SKM-1 (cell line): ENCODE data around the gene SGPP2.
"Not testable (repeated sequence)": the region's sequence is repeated elsewhere in the genome, so short reads cannot be mapped to it uniquely, and the experiment has no call there.

ENCODE experiments used
- DNase-seq: peaks from one replicate; lab custom pipeline; 2025; ENCODE audit not compliant: unreplicated experiment; lab: John Stamatoyannopoulos, UW

SGPP2 gene

DNA sequence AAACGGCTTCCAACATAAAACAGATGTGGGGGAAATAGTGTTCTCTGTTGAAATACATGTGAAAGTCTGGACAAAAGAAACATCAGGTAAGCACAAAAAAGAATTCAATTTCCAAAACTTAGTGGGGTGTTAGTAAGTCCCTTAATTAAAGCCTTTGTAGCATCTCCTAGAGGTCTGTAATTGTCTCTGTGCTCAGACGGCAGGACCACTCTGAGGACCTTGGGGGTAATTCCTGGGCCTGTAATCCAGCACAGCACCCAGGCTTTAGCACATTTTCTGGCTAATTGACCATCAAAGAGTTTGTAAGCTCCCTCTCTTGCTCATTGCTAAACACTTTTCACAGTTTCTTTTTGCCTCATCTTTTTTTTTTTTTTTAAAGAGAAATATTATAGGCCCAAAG is 151.3 kb downstream of the SGPP2 start:
- no peak for DNase-seq

DNA sequence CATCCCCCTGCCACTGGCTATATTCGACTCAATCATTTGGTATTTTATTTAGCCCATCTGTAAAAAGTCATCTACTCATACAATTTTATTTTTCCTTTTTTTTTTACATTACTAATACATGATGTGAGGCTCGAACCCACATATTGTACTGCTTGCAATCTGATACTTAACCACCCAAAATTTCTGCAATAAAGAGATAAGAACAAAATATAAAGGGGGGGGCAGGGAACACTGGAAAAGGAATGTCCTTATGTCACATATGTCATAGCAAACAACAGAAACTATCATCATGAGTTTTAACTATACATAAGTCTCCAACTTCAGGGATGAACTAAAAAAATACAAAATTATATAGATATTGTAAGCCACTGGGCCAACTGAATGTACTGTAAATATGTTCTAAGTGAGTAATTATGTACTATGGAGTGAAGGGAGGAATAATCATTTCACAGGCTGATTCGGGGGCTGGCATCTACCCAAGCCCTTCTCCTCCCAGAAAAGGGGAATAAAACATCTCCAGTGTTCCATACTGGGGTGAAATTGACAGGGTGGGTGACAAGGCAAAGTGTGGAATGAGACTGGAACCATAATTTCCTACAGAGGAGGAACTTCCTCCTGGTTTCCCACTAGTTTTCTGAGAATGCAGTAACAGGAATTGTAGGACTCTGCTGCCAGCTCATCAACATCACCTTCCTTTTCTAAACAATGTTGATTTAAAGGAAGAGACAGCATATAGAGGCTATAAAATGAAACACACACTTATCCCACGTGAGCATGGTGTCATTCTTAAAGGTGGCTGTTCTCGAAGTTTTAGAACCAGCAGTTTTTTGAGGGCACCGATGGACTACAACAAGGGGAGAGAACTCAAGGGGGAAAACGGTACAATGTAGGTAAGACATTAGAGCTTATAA is 152.1 kb downstream of the SGPP2 start:
- no peak for DNase-seq

DNA sequence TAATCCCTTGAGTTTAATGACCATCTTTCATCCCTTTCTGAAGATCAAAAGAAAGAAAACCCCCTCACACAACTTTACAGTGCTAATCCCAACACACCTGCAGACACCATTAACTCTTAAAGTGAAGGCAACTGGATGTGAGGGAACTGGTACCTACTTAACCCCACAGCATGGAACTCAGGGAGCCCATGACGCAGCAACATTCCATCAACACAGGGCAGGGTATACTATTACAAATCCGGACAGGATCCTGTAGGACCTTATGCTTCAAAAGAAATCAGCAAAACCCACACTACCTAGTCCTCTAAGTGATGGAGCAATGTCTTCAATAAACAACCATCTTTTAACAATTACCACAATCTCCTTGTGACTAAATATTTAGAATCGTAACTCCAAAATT is 153.0 kb downstream of the SGPP2 start:
- no peak for DNase-seq

DNA sequence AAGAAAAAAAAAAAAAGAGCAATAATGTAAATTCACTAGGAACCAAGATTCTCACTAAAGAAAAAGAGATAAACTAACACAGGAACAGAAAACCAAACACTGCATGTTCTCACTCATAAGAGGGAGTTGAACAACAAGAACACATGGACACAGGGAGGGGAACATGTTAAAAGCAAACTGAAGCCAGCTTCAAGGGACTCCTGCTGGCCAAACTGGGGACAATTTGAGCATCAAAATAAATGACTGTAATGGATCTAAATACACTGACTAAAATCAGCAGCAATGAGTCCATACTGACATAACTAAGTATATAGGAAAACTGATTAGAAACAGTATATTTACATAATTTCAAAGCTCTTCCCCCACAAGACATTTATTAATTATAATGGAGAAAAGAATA is 158.6 kb downstream of the SGPP2 start:
- DNase-seq: no peak

DNA sequence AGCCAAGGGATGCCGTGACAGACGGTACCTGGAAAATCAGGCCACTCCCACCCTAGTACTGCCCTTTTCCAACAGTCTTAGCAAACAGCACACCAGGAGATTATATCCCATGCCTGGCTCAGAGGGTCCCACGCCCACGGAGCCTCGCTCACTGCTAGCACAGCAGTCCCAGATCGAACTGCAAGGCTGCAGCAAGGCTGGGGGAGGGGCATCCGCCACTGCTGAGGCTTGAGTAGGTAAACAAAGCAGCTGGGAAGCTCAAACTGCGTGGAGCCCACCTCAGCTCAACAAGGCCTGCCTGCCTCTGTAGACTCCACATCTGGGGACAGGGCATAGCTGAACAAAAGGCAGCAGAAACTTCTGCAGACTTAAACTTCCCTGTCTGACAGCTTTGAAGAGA is 160.2 kb downstream of the SGPP2 start:
- not testable (repeated sequence) for DNase-seq

DNA sequence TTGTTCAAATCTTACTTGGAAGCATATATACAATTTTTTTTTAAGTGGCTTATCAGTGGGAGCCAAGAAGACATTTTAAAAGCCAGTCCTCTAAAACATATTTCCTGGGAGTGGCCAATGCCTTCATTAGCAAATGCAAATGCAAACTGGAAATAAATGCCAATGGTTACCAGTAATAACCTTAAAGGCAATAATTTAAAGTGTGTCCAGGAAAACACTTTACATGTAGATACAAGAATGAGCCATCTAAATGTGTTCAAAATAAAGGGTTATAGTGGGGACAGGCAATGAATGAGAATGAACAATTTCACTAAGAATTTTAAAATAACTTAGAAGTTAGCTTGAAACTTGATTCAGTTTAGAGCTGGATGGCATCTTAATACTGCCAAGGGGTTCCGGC is 167.3 kb downstream of the SGPP2 start:
- DNase-seq: no peak

DNA sequence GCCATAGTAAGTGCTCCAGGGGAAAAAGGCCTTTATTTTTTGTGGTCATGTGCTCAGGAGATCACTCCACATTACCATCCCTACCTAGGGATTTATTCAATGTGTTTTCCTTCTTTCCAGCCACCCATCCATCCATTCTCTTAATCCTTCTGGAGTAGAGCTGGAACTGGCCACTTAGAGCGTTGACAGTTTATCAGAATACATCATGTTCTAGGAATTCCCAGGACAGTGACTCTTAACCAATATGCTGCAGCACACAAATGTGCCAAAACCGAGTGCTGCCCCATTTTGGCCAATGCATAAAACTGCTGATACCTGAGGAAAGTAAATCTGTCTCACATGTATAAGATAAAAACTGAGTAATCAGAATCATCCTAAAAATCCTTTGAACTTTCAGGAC is 167.8 kb downstream of the SGPP2 start:
- DNase-seq: no peak

DNA sequence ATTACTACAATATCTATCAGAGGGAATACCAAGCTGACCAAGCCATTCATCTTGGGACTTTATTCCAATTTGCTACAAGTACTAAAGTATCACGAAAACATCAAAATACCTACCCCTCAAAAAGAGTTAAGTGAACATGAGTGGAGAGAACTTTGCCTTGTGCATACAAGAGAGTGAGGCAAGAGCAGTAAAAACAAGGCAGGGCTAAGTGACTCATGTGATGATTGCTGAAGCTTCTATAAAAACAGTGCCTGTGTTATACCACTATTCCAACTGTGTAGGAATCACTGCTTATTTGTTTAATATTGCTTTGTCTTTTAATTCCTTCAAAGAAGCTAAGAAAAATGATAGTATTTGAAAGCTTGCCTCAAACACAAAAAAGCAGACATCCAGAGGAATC is 170.3 kb downstream of the SGPP2 start:
- no peak for DNase-seq

DNA sequence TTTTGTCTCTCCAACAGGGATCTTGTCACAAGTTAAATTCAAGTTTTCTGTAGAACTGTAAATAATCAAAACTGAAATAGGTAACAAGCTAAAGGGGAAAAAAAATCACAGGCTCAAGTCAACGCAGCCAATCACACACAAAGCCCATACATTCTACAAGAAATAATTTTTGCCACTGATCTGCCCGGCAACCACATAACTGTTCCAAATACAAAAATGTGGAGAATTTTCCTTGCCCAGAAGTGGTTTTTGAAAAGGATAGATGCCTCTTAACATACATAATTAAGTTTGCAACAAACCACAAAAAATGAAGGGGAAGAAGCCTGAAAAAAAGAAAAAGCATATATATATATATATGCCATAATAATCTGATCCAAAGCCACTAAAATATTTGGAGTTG is 171.2 kb downstream of the SGPP2 start:
- DNase-seq: no peak

DNA sequence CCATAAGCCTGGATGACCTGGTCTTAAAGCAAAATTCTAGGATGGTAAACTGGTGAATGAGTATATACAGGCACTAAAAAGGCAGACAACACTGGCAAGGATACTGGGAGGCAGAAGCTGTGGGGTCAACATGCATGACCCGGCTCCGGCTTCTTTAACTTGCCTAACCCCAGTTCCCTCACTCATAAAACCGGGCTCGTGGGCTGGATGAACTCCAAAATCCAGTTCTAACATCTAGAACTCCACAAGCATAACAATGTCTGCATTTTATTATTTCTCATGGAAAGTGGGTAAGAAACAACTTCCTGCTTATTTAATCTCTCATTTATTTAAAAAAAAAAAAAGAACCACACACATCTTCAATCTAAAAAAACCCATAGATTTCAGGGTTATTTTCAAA is 174.3 kb downstream of the SGPP2 start:
- DNase-seq: no peak

DNA sequence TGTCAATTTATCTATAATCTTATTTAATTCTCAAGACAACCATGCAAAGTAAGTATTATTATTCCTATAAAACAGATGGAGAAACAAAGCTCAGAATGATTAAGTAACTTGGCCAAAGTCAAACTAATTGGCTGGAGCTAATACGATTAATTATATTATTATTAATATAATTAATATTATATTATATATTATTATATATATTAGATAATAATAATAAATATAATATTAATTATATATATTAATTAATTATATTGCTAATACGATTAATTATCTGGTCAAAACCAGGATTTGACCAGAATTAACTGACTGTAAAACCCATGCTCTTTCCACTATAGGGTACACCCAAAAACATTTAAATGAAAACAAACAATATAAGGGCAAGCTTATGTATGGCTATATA is 179.2 kb downstream of the SGPP2 start:
- DNase-seq: no peak

DNA sequence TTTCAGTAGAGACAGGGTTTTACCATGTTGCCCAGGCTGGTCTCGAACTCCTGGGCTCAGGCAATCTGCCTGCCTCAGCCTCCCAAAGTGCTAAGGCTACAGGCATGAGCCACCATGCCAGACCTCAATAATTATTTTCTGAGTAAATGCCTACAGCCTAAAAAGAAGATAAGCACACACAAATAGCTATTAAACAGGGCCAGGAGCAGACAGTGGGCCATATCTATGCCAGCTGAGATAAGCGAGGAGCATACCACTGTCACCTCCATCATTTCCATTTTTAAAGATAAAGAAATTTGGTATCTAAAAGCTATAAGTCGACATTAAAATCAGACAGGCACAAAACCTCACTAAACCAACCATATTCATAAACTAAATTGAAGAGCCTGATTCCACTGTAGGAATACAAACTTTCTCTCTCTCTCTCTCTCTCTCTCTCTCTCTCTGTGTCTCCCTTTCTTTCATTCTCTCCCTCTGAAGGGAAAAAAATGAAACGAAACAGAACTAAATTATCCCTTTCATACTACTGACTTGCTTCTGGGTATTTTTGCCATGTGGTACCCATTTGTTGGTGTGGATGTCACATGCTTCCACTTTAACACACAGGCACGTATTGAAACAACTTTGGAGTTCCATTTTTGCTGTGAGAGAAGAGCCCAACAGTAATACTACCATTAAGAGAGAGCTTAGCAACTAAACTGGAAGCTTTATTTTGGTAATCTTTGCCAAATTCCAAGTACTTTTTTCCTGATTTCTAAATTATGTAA is 180.6 kb downstream of the SGPP2 start:
- DNase-seq: no peak

DNA sequence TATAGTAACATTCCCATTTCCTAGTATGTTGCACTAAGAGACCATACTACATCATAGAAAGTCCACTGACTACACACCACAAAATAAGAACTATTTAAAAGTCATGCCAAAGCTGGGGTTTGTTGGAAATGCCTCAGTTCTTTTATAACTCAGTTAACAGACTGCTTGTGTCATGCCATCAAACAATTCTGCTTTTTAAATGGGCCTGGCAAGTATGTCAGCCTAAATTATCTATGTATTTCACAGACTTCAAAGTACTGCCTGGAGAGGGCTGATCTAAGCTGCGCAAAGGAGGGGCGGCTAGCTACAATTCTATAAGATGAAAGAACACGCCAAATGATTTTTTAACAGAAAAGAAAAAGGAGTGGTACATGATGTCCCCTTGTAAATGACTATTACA is 182.0 kb downstream of the SGPP2 start:
- no peak for DNase-seq

DNA sequence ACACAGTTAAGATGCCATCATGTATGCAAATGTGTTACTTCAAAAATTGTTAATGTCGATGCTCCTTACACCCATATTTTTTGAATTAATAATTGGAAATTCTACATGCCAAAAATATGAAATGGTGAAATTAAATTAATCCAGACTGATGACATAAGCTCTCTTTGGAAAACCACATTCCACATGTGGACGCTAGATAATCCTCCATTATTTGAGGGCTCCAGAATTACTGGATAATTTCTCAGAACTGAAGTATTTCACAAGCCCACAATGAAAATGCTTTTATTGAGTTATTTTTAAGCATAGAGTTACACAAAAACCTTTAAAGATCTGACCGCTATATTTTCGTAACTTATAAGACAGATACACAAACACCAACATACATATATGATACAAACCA is 183.7 kb downstream of the SGPP2 start:
- DNase-seq: no peak

DNA sequence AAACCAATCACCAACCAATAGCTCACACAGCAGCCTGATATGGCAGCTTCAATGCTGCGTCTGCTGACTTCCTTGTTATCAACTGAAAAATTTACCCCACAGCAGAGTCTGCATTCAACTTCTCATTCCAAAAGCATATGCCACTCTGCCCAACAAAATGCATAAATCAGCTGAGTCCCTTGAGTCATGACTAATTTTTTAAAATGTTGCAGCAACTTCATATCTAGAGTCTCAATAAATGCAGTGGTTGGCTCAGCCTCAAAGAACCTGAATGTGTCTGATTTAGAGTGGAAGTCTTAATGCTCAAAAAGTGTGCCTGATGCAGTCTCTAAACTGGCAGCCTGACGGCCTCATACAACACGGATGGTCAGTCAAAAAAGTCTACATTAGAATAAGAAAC is 185.0 kb downstream of the SGPP2 start:
- no peak for DNase-seq
